Breast epithelium (tissue), 4 donors: ENCODE data around the gene SPTY2D1. TPM values are rescaled to one million over a fixed set of nuclear protein-coding genes. Genes with fewer than 3 reads are reported as not detected.
"Not testable (repeated sequence)": the region's sequence is repeated elsewhere in the genome, so short reads cannot be mapped to it uniquely, and the experiment has no call there.

Experiments
- DNase-seq, 2 donors: peaks; one replicate each; pipeline ENCODE4 v3.0.0-alpha.2; 2019; ENCODE audit warnings: low spot score in 2 of 2
- H3K27ac ChIP-seq, 2 donors: fragments of 200-600 bp; sonication (generic) in 1 of 2; one replicate each; pipeline ENCODE4 v1.5.1; 2016 to 2019; ENCODE audit warnings: mild to moderate bottlenecking in 1 of 2
- H3K27me3 ChIP-seq, 2 donors: fragments of 200-600 bp; sonication (generic) in 1 of 2; one replicate each; pipeline versions ENCODE4 v1.5.1 to v1.6.0; 2017 to 2019; ENCODE audit warnings: control low read depth in 1 of 2, mild to moderate bottlenecking in 1 of 2
- H3K36me3 ChIP-seq: fragments of 200-600 bp; one replicate; pipeline ENCODE4 v1.5.1; 2019
- H3K4me1 ChIP-seq, 2 donors: fragments of 200-600 bp; sonication (generic); one replicate each; pipeline ENCODE4 v1.5.1; 2016 to 2019; ENCODE audit warnings: control low read depth in 1 of 2
- H3K4me3 ChIP-seq, 3 donors: fragments of 200-600 bp; sonication (generic); 1 replicate in 2 of 3; 2 replicates in 1 of 3; pipeline ENCODE4 v1.5.1; 2016 to 2019; ENCODE audit warnings: mild to moderate bottlenecking in 3 of 3, moderate library complexity in 2 of 3
- H3K9me3 ChIP-seq, 2 donors: fragments of 200-600 bp; sonication (generic) in 1 of 2; one replicate each; pipeline ENCODE4 v1.5.1; 2016 to 2019; ENCODE audit warnings: control low read depth in 1 of 2
- POLR2A ChIP-seq: fragments of 450-650 bp; IDR thresholded peaks from one replicate; pipeline ENCODE4 v1.6.1; 2016; ENCODE audit warnings: antibody characterized with exemption, mild to moderate bottlenecking, moderate library complexity
- POLR2AphosphoS5 ChIP-seq, 3 donors: sonication (generic); formaldehyde crosslinking; IDR thresholded peaks; one replicate each; pipeline ENCODE4 v1.6.1; 2017; ENCODE audit warnings: antibody characterized with exemption in 3 of 3
- intact Hi-C: fragments of 100-400 bp; cut with DNase I; formaldehyde crosslinking; loops from one replicate; pipeline ENCODE4 v1.15.1; 2023; ENCODE audit warnings: low total_unique reads
- total RNA-seq, 3 donors: library from RNA; depleted of rRNA; stranded (reverse); fragments of >200 nt; gene quantifications; one replicate each; pipeline ENCODE4 v1.1.0, GENCODE V29; 2016
- TF ChIP-seq, protein P1 (sequence below), 3 donors: fragments of 450-650 bp; IDR thresholded peaks; one replicate each; pipeline ENCODE4 v1.5.1; 2016 to 2017; ENCODE audit warnings: antibody characterized with exemption in 3 of 3, mild to moderate bottlenecking in 3 of 3, moderate library complexity in 3 of 3

SPTY2D1 gene
- total RNA-seq, 3 donors from 2014 or later = 19.5 to 30.6 (median 27.5) TPM

DNA sequence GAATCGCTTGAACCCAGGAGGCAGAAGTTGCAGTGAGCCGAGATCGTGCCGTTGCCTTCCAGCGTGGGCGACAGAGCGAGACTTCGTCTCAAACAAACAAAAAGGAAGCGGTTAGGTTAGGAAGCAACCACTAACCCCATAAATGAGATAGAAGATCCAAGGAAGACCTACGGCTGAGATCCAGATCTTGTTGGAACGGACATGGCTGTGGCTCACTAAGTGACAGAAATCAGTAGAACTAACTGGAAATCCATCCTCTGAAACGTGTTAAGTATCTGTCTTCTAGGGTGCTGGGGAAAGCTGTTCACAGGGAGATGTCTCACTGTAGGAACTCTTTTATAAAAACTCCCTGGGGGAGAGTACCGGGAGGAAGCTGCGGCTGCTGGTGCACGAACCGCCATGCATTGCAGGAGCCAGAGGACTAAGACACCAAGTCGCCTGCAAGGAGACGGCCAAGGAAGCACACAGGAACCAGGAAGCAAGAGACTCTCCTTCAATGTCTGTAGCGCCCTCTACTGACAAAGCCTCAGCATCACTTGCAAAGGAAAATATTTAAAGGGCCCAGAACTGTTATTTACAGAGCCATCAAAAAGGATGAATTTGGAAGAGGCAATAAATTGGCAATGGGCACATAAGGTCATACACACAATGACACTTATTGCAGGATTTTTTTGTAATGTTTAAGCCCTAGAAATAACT is 16.9 kb upstream of the SPTY2D1 start:
- Histone ChIP-seq H3K4me3 (no peak overlapping the region), H3K36me3 (no peaks in the 10 kb centered on the region), H3K4me1 (no peaks in the 10 kb centered on the region), H3K9me3 (no peaks in the 10 kb centered on the region), H3K27me3 (no peaks in the 10 kb centered on the region), H3K27ac (no peak overlapping the region)
- no peak for DNase-seq
- TF ChIP-seq POLR2AphosphoS5 (IDR thresholded peaks at IDR 0.05) = no peak
- TF ChIP-seq, protein P1, sequence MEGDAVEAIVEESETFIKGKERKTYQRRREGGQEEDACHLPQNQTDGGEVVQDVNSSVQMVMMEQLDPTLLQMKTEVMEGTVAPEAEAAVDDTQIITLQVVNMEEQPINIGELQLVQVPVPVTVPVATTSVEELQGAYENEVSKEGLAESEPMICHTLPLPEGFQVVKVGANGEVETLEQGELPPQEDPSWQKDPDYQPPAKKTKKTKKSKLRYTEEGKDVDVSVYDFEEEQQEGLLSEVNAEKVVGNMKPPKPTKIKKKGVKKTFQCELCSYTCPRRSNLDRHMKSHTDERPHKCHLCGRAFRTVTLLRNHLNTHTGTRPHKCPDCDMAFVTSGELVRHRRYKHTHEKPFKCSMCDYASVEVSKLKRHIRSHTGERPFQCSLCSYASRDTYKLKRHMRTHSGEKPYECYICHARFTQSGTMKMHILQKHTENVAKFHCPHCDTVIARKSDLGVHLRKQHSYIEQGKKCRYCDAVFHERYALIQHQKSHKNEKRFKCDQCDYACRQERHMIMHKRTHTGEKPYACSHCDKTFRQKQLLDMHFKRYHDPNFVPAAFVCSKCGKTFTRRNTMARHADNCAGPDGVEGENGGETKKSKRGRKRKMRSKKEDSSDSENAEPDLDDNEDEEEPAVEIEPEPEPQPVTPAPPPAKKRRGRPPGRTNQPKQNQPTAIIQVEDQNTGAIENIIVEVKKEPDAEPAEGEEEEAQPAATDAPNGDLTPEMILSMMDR (IDR thresholded peaks at IDR 0.05) = peak in 1 of 3 donors; percentile 23
- intact Hi-C loops = no loop called here

GRCh38 chr11:18650353-18650752 is 16.2 kb upstream of the SPTY2D1 start:
- TF ChIP-seq POLR2AphosphoS5 (IDR thresholded peaks at IDR 0.05) (no peak), POLR2A (no peak)
- TF ChIP-seq, protein P1 (IDR thresholded peaks at IDR 0.05) = no peak
- intact Hi-C loops = no loop called here
- no peaks in the 10 kb centered on the region for H3K36me3 ChIP-seq
- no peaks in the 10 kb centered on the region for H3K27me3 ChIP-seq
- no peaks in the 10 kb centered on the region for H3K9me3 ChIP-seq
- H3K27ac ChIP-seq = no peak overlapping the region
- no peak for DNase-seq
- H3K4me1 ChIP-seq = no peaks in the 10 kb centered on the region
- no peak overlapping the region for H3K4me3 ChIP-seq

DNA sequence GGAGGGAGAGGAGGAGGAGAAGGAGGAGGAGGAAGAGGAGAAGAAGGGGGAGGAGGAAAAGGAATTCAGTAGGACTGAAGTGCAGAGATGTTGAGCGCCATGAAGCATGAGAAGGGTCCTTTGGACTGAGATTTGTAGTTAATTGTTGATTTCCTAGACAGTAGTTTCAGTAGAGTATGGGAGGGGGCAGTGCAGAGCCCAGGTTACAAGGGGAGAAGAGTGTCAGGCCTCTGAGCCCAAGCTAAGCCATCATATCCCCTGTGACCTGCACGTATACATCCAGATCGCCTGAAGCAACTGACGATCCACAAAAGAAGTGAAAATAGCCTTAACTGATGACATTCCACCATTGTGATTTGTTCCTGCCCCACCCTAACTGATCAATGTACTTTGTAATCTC is 8.9 kb upstream of the SPTY2D1 start:
- intact Hi-C loops, H3K27ac ChIP-seq, H3K27me3 ChIP-seq, H3K4me1 ChIP-seq, DNase-seq, H3K36me3 ChIP-seq, H3K9me3 ChIP-seq, H3K4me3 ChIP-seq: not testable (repeated sequence)

DNA sequence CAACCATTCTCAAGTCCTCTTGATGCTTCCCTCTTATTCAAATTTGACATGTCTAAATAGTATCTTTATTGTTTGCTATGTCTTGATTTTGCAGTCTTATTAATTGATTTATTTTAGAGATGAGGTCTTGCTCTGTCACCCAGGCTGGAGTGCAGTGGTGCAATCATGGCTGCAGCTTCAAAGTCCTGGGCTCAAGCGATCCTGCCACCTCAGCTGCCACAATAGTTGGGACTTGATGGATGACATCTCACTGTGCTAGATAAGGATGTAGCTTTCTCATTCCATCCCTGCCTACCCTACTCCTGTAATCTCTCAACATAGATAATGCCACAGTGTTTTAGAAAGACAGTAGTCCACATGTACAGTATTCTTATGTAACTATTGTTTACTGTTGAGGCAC is 7.5 kb upstream of the SPTY2D1 start:
- Histone ChIP-seq H3K27ac (no peak overlapping the region), H3K4me3 (no peak overlapping the region), H3K27me3 (no peaks in the 10 kb centered on the region), H3K4me1 (no peaks in the 10 kb centered on the region), H3K9me3 (no peaks in the 10 kb centered on the region), H3K36me3 (no peaks in the 10 kb centered on the region)
- intact Hi-C loops = no loop called here
- DNase-seq = no peak
- TF ChIP-seq POLR2AphosphoS5 (IDR thresholded peaks at IDR 0.05) (no peak), POLR2A (no peak)
- TF ChIP-seq, protein P1 (IDR thresholded peaks at IDR 0.05) = no peak

DNA sequence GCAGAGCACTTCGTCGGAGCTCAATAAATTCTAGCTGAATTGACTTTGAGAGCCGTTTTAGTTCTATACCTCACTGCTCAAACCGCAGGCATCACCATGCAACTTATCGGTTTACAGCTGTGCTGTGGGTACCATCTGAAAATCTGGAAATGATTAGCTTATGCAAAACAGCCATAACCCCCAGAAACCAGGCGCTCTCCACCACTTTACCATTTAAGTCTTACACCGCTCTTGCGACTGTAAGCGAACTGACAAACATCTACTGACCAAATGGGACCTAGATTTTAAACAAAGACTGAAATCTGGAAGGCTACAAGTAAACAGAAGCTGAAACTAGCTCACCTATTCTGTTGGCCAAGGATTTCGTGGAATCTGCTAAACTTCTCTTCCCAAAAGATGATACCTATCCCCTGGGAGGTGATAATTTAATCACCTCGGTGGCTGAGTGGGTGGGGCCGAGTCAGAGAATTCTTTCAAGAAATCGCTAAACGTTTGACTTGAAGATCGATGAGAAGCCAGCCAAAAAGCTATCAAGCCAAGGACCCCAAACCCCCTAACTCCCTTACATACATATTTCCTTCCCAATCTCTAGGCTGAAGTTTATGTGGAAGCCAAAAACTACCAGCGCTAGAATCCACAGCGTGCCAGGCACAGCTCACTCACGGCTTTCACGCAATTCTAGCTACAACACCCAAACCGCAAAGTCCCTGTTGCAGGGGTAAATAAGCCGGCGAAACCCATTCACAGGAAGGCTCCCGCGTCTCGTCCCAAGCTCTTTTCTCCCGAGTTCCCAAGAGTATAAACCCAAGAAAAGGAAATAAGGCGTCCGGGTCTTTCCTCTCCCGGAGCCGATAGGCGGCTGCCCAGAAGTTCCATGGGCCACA is 644 bp downstream of the SPTY2D1 start:
- Histone ChIP-seq H3K27me3 (no peaks in the 10 kb centered on the region), H3K36me3 (no peaks in the 10 kb centered on the region), H3K4me3 (peak overlapping the region; percentile 76 to 93 (median 87)), H3K9me3 (no peaks in the 10 kb centered on the region), H3K4me1 (peaks cover 0 to 11% of the 10 kb centered on the region in 2 donors), H3K27ac (peak overlapping the region; percentile 98)
- no peak for DNase-seq
- TF ChIP-seq POLR2A (no peak), POLR2AphosphoS5 (IDR thresholded peaks at IDR 0.05) (no peak)
- TF ChIP-seq, protein P1 (IDR thresholded peaks at IDR 0.05) = no peak
- intact Hi-C loops = loop anchor here (5.0 kb wide), 1 partner anchor 819 kb away; no protein-coding TSS in a partner anchor
